Thyroid gland (tissue), 4 donors: Measurements from ENCODE around the gene DPEP1.

Experiments used
- POLR2A ChIP-seq, 2 donors: fragments of 450-650 bp; IDR thresholded peaks; one replicate each; pipeline ENCODE4 v1.6.1; 2017; ENCODE audit warnings: antibody characterized with exemption in 2 of 2, mild to moderate bottlenecking in 2 of 2, moderate library complexity in 1 of 2
- TF ChIP-seq, protein P1 (sequence below), 6 experiments: fragments of 200-600 bp in 3 of 6; fragments of 450-650 bp in 3 of 6; sonication (generic) in 3 of 6; IDR thresholded peaks; one replicate each; pipeline ENCODE4 v1.5.1; 2016 to 2019; ENCODE audit warnings: antibody characterized with exemption in 6 of 6, mild to moderate bottlenecking in 2 of 6, inconsistent platforms in 1 of 6, moderate library complexity in 1 of 6

DNA sequence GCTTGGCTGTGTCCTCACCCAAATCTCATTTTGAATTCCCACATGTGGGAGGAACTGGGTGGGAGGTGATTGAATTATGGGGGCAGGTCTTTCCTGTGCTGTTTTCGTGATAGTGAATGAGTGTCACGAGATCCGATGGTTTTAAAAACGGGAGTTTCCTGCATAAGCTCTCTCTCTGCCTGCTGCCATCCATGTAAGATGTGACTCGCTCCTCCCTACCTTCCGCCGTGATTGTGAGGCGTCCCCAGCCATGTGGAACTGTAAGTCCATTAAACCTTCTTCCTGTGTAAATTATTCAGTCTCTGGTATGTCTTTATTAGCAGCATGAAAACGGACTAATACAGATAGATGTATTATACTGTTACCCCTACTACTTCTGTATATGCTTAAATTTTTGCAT is 47.8 kb downstream of the DPEP1 start:
- TF ChIP-seq, protein P1, sequence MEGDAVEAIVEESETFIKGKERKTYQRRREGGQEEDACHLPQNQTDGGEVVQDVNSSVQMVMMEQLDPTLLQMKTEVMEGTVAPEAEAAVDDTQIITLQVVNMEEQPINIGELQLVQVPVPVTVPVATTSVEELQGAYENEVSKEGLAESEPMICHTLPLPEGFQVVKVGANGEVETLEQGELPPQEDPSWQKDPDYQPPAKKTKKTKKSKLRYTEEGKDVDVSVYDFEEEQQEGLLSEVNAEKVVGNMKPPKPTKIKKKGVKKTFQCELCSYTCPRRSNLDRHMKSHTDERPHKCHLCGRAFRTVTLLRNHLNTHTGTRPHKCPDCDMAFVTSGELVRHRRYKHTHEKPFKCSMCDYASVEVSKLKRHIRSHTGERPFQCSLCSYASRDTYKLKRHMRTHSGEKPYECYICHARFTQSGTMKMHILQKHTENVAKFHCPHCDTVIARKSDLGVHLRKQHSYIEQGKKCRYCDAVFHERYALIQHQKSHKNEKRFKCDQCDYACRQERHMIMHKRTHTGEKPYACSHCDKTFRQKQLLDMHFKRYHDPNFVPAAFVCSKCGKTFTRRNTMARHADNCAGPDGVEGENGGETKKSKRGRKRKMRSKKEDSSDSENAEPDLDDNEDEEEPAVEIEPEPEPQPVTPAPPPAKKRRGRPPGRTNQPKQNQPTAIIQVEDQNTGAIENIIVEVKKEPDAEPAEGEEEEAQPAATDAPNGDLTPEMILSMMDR (IDR thresholded peaks at IDR 0.05) = no peak
- no peak for TF ChIP-seq POLR2A (IDR thresholded peaks at IDR 0.05)
